Renal cortical epithelial cell (primary cell): ENCODE results near the gene SHLD2. TPM values are rescaled to one million over a fixed set of nuclear protein-coding genes. Genes with fewer than 3 reads are reported as not detected.
"Not testable (repeated sequence)": the region's sequence is repeated elsewhere in the genome, so short reads cannot be mapped to it uniquely, and the experiment has no call there.

ENCODE experiments used
- DNase-seq: peaks from one replicate; pipeline ENCODE4 v3.0.0-alpha.2; 2011; ENCODE audit warnings: low read depth
- total RNA-seq: library from RNA; depleted of rRNA; stranded (reverse); fragments of >200 nt; gene quantifications from 2 replicates; pipeline ENCODE4 v1.2.3, GENCODE V29; 2014

The SHLD2 gene
- total RNA-seq, 1 donor from 2014 or later: 38.3 TPM

DNA sequence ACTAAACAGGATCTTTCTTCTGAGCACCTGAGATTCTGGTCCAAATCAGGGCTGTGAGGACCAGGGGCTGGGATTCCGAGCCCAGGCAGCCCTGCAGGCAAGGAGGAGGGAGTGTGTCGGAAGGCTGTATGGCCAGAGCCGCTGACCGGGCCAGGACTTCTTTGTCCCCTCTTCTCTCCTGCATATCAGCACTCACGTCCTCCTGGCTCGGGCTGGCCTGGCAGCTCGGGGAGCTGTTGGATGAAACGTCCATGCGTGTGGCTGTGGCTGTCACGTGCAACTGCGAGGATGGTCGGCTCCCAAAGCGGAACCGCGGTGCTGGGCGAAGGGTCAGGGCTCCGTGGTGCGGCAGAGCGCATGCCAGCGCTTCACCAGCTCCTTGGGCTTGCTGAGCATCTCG is 118.8 kb downstream of the SHLD2 start:
- not testable (repeated sequence) for DNase-seq

DNA sequence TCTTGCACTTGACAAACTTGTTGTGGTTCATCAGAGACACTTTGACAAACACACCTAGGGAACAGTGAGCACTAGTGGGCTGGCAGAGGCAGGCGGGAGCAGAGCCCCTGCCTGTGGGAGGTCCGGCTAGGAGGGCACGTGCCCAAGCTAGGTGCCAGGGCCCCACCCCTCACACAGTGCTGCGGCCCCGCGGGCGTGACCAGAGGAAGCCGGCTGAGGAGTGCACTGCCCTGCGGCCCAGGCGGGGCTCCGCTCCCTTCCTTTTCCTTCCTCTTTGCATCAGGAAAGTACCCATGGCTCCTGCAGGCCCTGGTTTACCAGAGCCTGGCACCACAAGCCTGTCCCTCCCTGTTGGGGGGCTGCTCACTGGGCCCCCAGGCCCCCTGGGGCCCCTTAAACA is 121.1 kb downstream of the SHLD2 start:
- DNase-seq: not testable (repeated sequence)

DNA sequence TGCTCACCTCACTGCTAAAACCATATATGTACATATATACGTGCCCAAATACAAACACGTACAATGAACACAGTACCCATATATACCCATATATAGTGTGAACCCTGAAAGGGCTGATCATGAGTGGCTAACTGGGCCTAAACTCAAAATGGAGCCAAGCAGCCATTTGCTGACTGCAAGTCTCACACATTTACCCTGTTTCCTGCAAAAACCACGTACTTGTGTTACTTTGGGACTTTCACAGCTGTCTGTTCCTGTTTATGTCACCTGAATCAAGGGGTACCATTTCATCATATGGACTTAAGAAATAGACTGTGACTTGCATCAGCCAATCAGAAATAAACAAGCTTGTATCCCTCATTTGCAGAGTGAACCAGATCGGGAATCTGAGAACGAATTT is 124.4 kb downstream of the SHLD2 start:
- not testable (repeated sequence) for DNase-seq

DNA sequence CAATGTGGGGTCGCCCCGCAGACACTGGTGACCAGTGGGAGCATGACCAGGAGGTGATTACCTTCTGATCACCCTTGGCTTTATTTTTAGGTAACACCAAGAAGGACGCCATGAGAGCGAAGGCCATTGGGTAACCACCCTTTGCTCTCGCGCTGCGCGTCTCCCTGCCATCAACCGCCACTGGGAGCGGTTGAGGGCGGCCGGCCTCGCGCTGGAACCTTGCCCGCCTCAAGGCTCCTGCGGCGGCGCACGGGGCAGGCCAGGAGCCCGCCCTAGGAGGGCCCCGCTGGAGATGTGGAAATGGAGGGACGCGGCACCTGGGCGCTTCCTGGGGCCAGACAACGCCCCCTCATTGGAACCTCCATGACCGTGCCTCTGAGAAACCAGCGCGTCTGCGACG is 127.8 kb downstream of the SHLD2 start:
- DNase-seq: not testable (repeated sequence)

DNA sequence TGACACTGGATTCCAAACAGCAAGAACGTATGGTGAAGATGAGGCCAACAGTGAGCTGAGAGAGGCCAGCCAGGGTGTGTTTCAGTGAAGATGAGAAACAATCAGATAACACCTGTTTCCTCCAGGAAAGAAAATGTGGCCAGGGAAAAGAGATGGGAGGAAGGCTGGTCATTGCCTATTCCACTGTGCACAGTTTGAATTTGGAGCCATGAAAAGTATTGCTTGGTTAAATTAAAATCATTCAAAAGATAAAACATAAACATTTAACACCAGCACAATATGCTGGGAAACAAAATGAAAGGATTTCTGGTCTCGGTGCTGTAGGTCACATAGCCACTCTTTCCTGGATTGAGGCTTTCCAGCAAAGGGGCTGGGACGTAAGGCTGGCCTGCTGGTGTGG is 130.1 kb downstream of the SHLD2 start, which contains the start of gene NUTM2A:
NUTM2A (plus strand) TSS at position 301 of the 400 bp plus-strand sequence. CDS start 383 bp downstream, outside the sequence.
- not testable (repeated sequence) for DNase-seq

- DNase-seq: not testable (repeated sequence)
These were observed 133.2 kb downstream of the SHLD2 start for GRCh38 chr10:87228247-87228646.

DNA sequence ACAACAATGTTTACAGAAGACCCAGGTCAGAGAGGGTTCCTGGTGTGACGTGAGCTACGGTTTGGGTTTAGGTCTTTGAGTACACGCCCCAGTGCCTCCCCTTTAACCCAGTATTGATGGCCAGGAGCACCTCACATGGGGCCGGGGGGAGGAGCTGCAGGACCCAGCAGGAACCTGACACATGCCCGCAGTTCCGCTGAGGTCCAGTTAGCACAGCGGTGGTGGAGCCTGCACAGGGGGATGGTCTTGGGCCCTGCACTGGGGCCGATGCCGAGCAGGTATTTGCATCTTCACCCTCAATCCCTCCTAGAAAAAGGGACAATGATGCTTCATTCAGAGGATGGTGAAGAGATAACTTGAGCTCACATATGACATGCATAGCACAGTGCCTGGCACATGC is 134.2 kb downstream of the SHLD2 start:
- DNase-seq: not testable (repeated sequence)

- not testable (repeated sequence) for DNase-seq
These were observed 139.8 kb downstream of the SHLD2 start for GRCh38 chr10:87234854-87235253.

DNA sequence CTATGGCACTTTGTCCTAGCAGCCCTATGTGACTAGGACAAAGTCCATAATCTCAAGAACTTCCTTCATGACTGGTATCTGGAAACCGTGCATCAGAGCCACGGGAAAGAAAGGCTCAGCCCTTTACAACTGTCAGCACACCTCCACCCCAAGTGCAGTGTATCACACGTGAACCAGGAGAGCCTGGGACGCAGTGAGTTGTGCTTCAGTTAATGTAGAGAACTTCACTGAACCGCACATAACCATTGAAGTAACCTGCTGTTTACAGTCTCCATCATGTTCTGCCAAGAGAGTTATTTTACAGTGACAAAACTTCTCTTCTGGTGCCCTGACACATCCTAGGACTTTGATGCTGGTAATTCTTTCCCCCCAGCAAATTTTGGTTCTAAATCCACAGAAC is 142.2 kb downstream of the SHLD2 start:
- not testable (repeated sequence) for DNase-seq

- not testable (repeated sequence) for DNase-seq
These were observed 144.4 kb downstream of the SHLD2 start for GRCh38 chr10:87239346-87239808.

Other genes starting within 250 kb of the SHLD2 start
- gene MMRN2, start 137.6 kb upstream of the SHLD2 start, total RNA-seq: 0.55 and 3.6 TPM in 2 replicates
- 0.85 and 5.2 TPM in 2 replicates for gene SNCG, start 136.6 kb upstream of the SHLD2 start, total RNA-seq
- 49.3 TPM in 1 of 2 replicates, not detected in the other for gene ADIRF, start 126.7 kb upstream of the SHLD2 start, total RNA-seq
- not detected in 2 replicates for gene FAM25A, start 74.9 kb upstream of the SHLD2 start, total RNA-seq
- 243 and 344 TPM in 2 replicates for gene GLUD1, start 363 bp upstream of the SHLD2 start, total RNA-seq
- gene NUTM2A, start 130.2 kb downstream of the SHLD2 start, total RNA-seq: 0.35 and 1.5 TPM in 2 replicates